SK-N-SH (cell line): Measurements from ENCODE around the gene BCHE. TPM values are rescaled to one million over a fixed set of nuclear protein-coding genes. Genes with fewer than 3 reads are reported as not detected.
A peak's percentile ranks its signal among the peaks of the same experiment; 100 is the strongest.

Experiments
- CTCF ChIA-PET: fragments of 300-600, 350-600 bp; formaldehyde crosslinking; extraction: SDS; loops from one replicate; lab custom pipeline; 2021; lab: Yijun Ruan, JAX
- POLR2A ChIA-PET: fragments of 350-600 bp; sonication (Branson Sonifier 250); formaldehyde crosslinking; extraction: SDS; loops from one replicate; lab custom pipeline; 2020; ENCODE audit warnings: antibody characterized with exemption, inconsistent platforms; lab: Yijun Ruan, JAX
- DNase-seq: peaks from one replicate; pipeline ENCODE4 v3.0.0; 2012
- H2AFZ ChIP-seq: fragments of 200-600 bp; sonication (generic); 2 replicates; pipeline ENCODE4 v1.8.1; 2016; ENCODE audit warnings: antibody characterized with exemption, mild to moderate bottlenecking, low read depth
- H3F3A ChIP-seq: fragments of 200-600 bp; sonication (generic); replicated peaks from 2 replicates; pipeline ENCODE3; 2016; ENCODE audit warnings: antibody characterized with exemption, mild to moderate bottlenecking; ENCODE audit not compliant: insufficient read depth
- H3K27ac ChIP-seq, 2 experiments: fragments of 200-500 bp in 1 of 2; fragments of 200-600 bp in 1 of 2; sonication (Bioruptor generic) in 1 of 2; sonication (generic), shearing (Covaris generic) in 1 of 2; 2 replicates each; pipeline versions ENCODE4 v1.5.1 to v1.6.1; 2014 to 2016; ENCODE audit warnings: low read depth in 2 of 2, inconsistent platforms in 1 of 2, low read length in 1 of 2, mild to moderate bottlenecking in 1 of 2, mixed read lengths in 1 of 2
- H3K27me3 ChIP-seq: fragments of 200-600 bp; sonication (generic), shearing (Covaris generic); 2 replicates; pipeline ENCODE4 v1.6.1; 2016; ENCODE audit warnings: mixed run types; ENCODE audit not compliant: insufficient read depth
- H3K36me3 ChIP-seq, 2 experiments: fragments of 200-500 bp in 1 of 2; fragments of 200-600 bp in 1 of 2; sonication (Bioruptor generic) in 1 of 2; sonication (generic) in 1 of 2; replicated peaks in 1 of 2; 2 replicates each; pipeline versions ENCODE3 to v1.5.1; 2014 to 2016; ENCODE audit warnings: low read length in 1 of 2, mild to moderate bottlenecking in 1 of 2; ENCODE audit not compliant: insufficient read depth in 2 of 2, control insufficient read depth in 1 of 2
- H3K4me1 ChIP-seq, 2 experiments: fragments of 200-500 bp in 1 of 2; fragments of 200-600 bp in 1 of 2; sonication (Bioruptor generic) in 1 of 2; sonication (generic), shearing (Covaris generic) in 1 of 2; 2 replicates each; pipeline versions ENCODE4 v1.5.1 to v1.6.1; 2014 to 2016; ENCODE audit warnings: low read depth in 1 of 2, low read length in 1 of 2, mixed run types in 1 of 2; ENCODE audit not compliant: insufficient read depth in 2 of 2, control insufficient read depth in 1 of 2
- H3K4me2 ChIP-seq: fragments of 200-600 bp; sonication (generic), shearing (Covaris generic); 2 replicates; pipeline ENCODE4 v1.6.1; 2017; ENCODE audit warnings: mixed run types
- H3K4me3 ChIP-seq, 2 experiments: fragments of 200-500 bp in 1 of 2; fragments of 200-600 bp in 1 of 2; sonication (Bioruptor generic) in 1 of 2; sonication (generic), shearing (Covaris generic) in 1 of 2; 2 replicates each; pipeline versions ENCODE4 v1.5.1 to v1.8.1; 2014 to 2016; ENCODE audit warnings: low read depth in 2 of 2, inconsistent platforms in 1 of 2, low read length in 1 of 2, mild to moderate bottlenecking in 1 of 2, mixed read lengths in 1 of 2, moderate library complexity in 1 of 2
- H3K79me2 ChIP-seq: fragments of 200-600 bp; sonication (generic); 2 replicates; pipeline ENCODE4 v1.8.1; 2017; ENCODE audit warnings: mild to moderate bottlenecking; ENCODE audit not compliant: insufficient read depth
- H3K9ac ChIP-seq: fragments of 200-600 bp; sonication (generic); 2 replicates; pipeline ENCODE4 v1.6.1; 2017; ENCODE audit warnings: mixed run types
- H3K9me2 ChIP-seq: fragments of 200-600 bp; sonication (generic); 2 replicates; pipeline ENCODE4 v1.6.1; 2017; ENCODE audit warnings: mixed run types
- H3K9me3 ChIP-seq: fragments of 200-600 bp; sonication (generic); 2 replicates; pipeline ENCODE4 v1.6.1; 2017; ENCODE audit warnings: mixed run types, mild to moderate bottlenecking, moderate library complexity
- H4K20me1 ChIP-seq: fragments of 200-600 bp; sonication (generic); 2 replicates; pipeline ENCODE4 v1.6.1; 2017; ENCODE audit warnings: mild to moderate bottlenecking, mixed run types; ENCODE audit not compliant: insufficient read depth
- ELF1 ChIP-seq: IDR thresholded peaks from 2 replicates; pipeline ENCODE4 v1.4.0; 2012
- FOSL2 ChIP-seq: IDR thresholded peaks from 2 replicates; pipeline ENCODE4 v1.4.0; 2012; ENCODE audit warnings: low read depth, mild to moderate bottlenecking, moderate library complexity, borderline replicate concordance
- NFIC ChIP-seq: IDR thresholded peaks from 2 replicates; pipeline ENCODE4 v1.4.0; 2012; ENCODE audit warnings: borderline replicate concordance
- PBX3 ChIP-seq: IDR thresholded peaks from 2 replicates; pipeline ENCODE4; 2012
- YY1 ChIP-seq: IDR thresholded peaks from 2 replicates; pipeline ENCODE4 v1.4.0; 2012; ENCODE audit warnings: low read depth, mild to moderate bottlenecking
- WGBS: methylation state at CpG from one replicate; pipeline ENCODE4 v1.1.6; 2017; ENCODE audit warnings: low lambda C conversion rate; 5-methylcytosine and 5-hydroxymethylcytosine counted together
- polyA plus RNA-seq, 3 experiments: library from polyadenylated mRNA; depleted of rRNA; stranded (reverse); fragments of >200 nt; gene quantifications; 2 replicates each; pipeline ENCODE4 v1.2.3, GENCODE V29; 2012
- TF ChIP-seq, protein P1 (sequence below): IDR thresholded peaks from 2 replicates; pipeline ENCODE4 v1.4.0; 2012; ENCODE audit warnings: low read depth, borderline replicate concordance

BCHE gene
- polyA plus RNA-seq, 1 of the 3 experiments (the other 2 are of a cell fraction): not detected

DNA sequence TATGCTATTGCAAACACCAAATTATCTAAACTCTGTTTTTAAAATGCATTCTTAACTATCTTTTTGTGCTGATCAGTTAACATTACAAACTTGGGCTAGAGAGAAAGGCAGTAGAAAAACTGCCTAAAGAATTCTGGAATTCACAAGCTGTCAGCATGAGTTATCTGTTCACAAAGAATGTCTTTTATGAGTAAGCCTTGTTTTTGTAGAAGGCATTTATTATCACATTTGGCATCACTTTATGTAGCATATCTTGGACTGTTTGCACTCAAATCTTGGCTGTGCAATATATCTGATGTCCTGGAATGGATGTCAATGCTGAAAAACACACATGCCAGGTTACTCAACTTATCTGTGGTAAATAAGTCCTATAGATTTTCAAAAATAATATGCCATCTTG, 15.5 kb upstream of the BCHE start:
- DNase-seq: no peak
- POLR2A ChIA-PET: no interaction called here
- no peak overlapping the region for H3K9ac ChIP-seq
- no peaks in the 10 kb centered on the region for H3K27me3 ChIP-seq
- no peaks in the 10 kb centered on the region for H3K79me2 ChIP-seq
- H3K36me3 ChIP-seq: no peaks in the 10 kb centered on the region
- H3K27ac ChIP-seq: no peak overlapping the region
- H3K9me3 ChIP-seq: no peaks in the 10 kb centered on the region
- H2AFZ ChIP-seq: no peak overlapping the region
- H3K4me3 ChIP-seq: no peak overlapping the region
- no peak overlapping the region for H3K4me2 ChIP-seq
- no peaks in the 10 kb centered on the region; a peak in 1 of 4 replicates for H3K4me1 ChIP-seq
- CTCF ChIA-PET: no interaction called here
- no peaks in the 10 kb centered on the region for H3K9me2 ChIP-seq
- no peaks in the 10 kb centered on the region for H4K20me1 ChIP-seq
- TF ChIP-seq FOSL2 (0 out of 2 replicates have a peak, but pooled peaks have one; percentile 11), NFIC (no peak), PBX3 (peak; percentile 51)
- no peaks in the 10 kb centered on the region for H3F3A ChIP-seq

DNA sequence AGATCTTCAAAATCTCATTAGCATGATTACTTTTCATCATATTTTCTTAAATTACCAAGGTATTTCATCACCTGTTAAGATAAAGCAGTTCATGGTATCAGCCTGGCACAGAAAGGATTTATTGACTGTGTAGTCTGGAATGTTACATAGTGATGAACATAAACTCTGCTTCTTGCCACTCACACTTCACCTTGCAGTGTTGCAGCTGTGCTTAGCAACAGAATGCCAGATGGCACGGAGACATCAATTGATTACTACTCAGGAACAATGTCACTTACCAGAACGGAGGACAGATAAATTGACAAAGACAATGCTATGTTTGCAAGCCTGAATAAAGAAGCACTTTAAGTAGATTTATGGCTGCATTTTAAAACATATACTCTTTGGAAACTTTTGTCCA, 15.0 kb upstream of the BCHE start:
- no peak for TF ChIP-seq ELF1
- DNase-seq: no peak

GRCh38 chr3:165846056-165846455, 8.8 kb upstream of the BCHE start:
- no peak overlapping the region for H3K4me3 ChIP-seq

More for the DNA sequence above, 15.0 kb upstream of the BCHE start:
- H3K4me3 ChIP-seq: no peak overlapping the region
- H3K9me2 ChIP-seq: no peaks in the 10 kb centered on the region
- H3K9me3 ChIP-seq: no peaks in the 10 kb centered on the region
- H2AFZ ChIP-seq: no peak overlapping the region
- CTCF ChIA-PET: no interaction called here
- no peak overlapping the region for H3K27ac ChIP-seq
- no peak overlapping the region for H3K4me2 ChIP-seq
- H3K4me1 ChIP-seq: no peaks in the 10 kb centered on the region; a peak in 1 of 4 replicates
- H3K27me3 ChIP-seq: no peaks in the 10 kb centered on the region
- no peak overlapping the region for H3K9ac ChIP-seq
- no peaks in the 10 kb centered on the region for H4K20me1 ChIP-seq
- POLR2A ChIA-PET: no interaction called here
- WGBS: 4% methylated on average over 2 of the region's 2 CpGs
- no peaks in the 10 kb centered on the region for H3K79me2 ChIP-seq
- H3F3A ChIP-seq: no peaks in the 10 kb centered on the region
- no peaks in the 10 kb centered on the region for H3K36me3 ChIP-seq

More at GRCh38 chr3:165846056-165846455, 8.8 kb upstream of the BCHE start:
- no peak overlapping the region for H3K9ac ChIP-seq
- H3K79me2 ChIP-seq: no peaks in the 10 kb centered on the region
- no peak overlapping the region for H2AFZ ChIP-seq
- TF ChIP-seq YY1 (no peak), ELF1 (no peak)
- TF ChIP-seq, protein P1, sequence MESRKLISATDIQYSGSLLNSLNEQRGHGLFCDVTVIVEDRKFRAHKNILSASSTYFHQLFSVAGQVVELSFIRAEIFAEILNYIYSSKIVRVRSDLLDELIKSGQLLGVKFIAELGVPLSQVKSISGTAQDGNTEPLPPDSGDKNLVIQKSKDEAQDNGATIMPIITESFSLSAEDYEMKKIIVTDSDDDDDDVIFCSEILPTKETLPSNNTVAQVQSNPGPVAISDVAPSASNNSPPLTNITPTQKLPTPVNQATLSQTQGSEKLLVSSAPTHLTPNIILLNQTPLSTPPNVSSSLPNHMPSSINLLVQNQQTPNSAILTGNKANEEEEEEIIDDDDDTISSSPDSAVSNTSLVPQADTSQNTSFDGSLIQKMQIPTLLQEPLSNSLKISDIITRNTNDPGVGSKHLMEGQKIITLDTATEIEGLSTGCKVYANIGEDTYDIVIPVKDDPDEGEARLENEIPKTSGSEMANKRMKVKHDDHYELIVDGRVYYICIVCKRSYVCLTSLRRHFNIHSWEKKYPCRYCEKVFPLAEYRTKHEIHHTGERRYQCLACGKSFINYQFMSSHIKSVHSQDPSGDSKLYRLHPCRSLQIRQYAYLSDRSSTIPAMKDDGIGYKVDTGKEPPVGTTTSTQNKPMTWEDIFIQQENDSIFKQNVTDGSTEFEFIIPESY: no peak
- TF ChIP-seq, all 33 proteins: peak for 0
- Histone ChIP-seq H3K4me2 (no peak overlapping the region), H3K36me3 (no peaks in the 10 kb centered on the region), H3K27ac (no peak overlapping the region), H3F3A (no peaks in the 10 kb centered on the region), H3K9me2 (no peaks in the 10 kb centered on the region), H3K4me1 (no peaks in the 10 kb centered on the region), H3K9me3 (no peaks in the 10 kb centered on the region), H4K20me1 (no peaks in the 10 kb centered on the region), H3K27me3 (no peaks in the 10 kb centered on the region)
- ChIA-PET CTCF (interaction anchor here (1.0 kb wide), 1 partner anchor 8 kb away, joined by 6 read pairs; no protein-coding TSS in a partner anchor), POLR2A (no interaction called here)
- 19% methylated on average over 6 of the region's 6 CpGs for WGBS
- no peak for DNase-seq
